Neural cell (in vitro differentiated cells): ENCODE data around the gene SULT6B1. TPM values are rescaled to one million over a fixed set of nuclear protein-coding genes. Genes with fewer than 3 reads are reported as not detected.

Source experiments
- H2AFZ ChIP-seq: fragments of 200-600, 300-800 bp; sonication (generic), shearing (Covaris generic); 2 replicates; pipeline ENCODE4 v1.6.0; 2014; ENCODE audit warnings: low read depth, mild to moderate bottlenecking, antibody characterized with exemption, low read length, moderate library complexity
- H3F3A ChIP-seq: fragments of 200-600 bp; shearing (Covaris generic); 2 replicates; pipeline ENCODE4 v1.6.1; 2016; ENCODE audit warnings: mild to moderate bottlenecking, moderate library complexity, mixed read lengths, antibody characterized with exemption, low read length; ENCODE audit not compliant: insufficient read depth, poor library complexity, severe bottlenecking
- H3K27ac ChIP-seq: fragments of 200-600, 300-800 bp; sonication (generic), shearing (Covaris generic); 2 replicates; pipeline ENCODE4 v1.5.1; 2014; ENCODE audit warnings: mild to moderate bottlenecking, low read length, moderate library complexity
- H3K27me3 ChIP-seq: fragments of 300-800, 200-600 bp; sonication (generic), shearing (Covaris generic); 2 replicates; pipeline ENCODE4 v1.6.0; 2014; ENCODE audit warnings: mild to moderate bottlenecking, low read depth, low read length, moderate library complexity; ENCODE audit not compliant: insufficient read depth
- H3K36me3 ChIP-seq: fragments of 300-800, 200-600 bp; sonication (generic), shearing (Covaris generic); 2 replicates; pipeline ENCODE4 v1.5.1; 2014; ENCODE audit warnings: mild to moderate bottlenecking, antibody characterized with exemption, low read length, moderate library complexity; ENCODE audit not compliant: insufficient read depth
- H3K4me2 ChIP-seq: fragments of 300-800, 200-600 bp; sonication (generic), shearing (Covaris generic); 2 replicates; pipeline ENCODE4 v1.6.0; 2014; ENCODE audit warnings: mild to moderate bottlenecking, low read length
- H3K4me3 ChIP-seq: fragments of 300-800, 200-600 bp; sonication (generic), shearing (Covaris generic); 2 replicates; pipeline ENCODE4 v1.5.1; 2014; ENCODE audit warnings: mild to moderate bottlenecking, low read length, moderate library complexity
- H3K79me2 ChIP-seq: fragments of 200-600 bp; shearing (Covaris generic); replicated peaks from 2 replicates; pipeline ENCODE4 v1.6.0; 2014; ENCODE audit warnings: mild to moderate bottlenecking, low read length, moderate library complexity; ENCODE audit not compliant: insufficient read depth
- H3K9ac ChIP-seq: fragments of 300-800, 200-600 bp; sonication (generic), shearing (Covaris generic); 2 replicates; pipeline ENCODE4 v1.6.1; 2016; ENCODE audit warnings: mild to moderate bottlenecking, low read length, mixed read lengths
- H3K9me2 ChIP-seq: fragments of 200-600 bp; shearing (Covaris generic); 2 replicates; pipeline ENCODE4 v1.6.1; 2016; ENCODE audit warnings: mild to moderate bottlenecking, low read length, mixed read lengths; ENCODE audit not compliant: insufficient read depth
- H3K9me3 ChIP-seq: fragments of 200-600, 300-800 bp; sonication (generic), shearing (Covaris generic); 2 replicates; pipeline ENCODE4 v1.6.1; 2016; ENCODE audit warnings: mild to moderate bottlenecking, mixed run types, low read length, moderate library complexity, mixed read lengths
- H4K20me1 ChIP-seq: fragments of 200-600 bp; shearing (Covaris generic); 2 replicates; pipeline ENCODE4 v1.6.1; 2016; ENCODE audit warnings: mild to moderate bottlenecking, mixed run types; ENCODE audit not compliant: insufficient read depth
- EP300 ChIP-seq: fragments of 450-650 bp; conservative IDR thresholded peaks from 2 replicates; pipeline ENCODE4 v1.6.1; 2014; ENCODE audit warnings: antibody characterized with exemption, mild to moderate bottlenecking, moderate library complexity; ENCODE audit not compliant: poor library complexity, severe bottlenecking
- EZH2 ChIP-seq: fragments of 200-600, 300-800 bp; shearing (Covaris generic), sonication (generic); IDR thresholded peaks from 2 replicates; pipeline ENCODE4 v1.6.1; 2014; ENCODE audit warnings: antibody characterized with exemption, low read length, borderline replicate concordance, mild to moderate bottlenecking; ENCODE audit not compliant: insufficient read depth, poor library complexity, severe bottlenecking
- MXI1 ChIP-seq: fragments of 450-650 bp; conservative IDR thresholded peaks from 2 replicates; pipeline ENCODE4 v1.6.1; 2014; ENCODE audit warnings: antibody characterized with exemption, mild to moderate bottlenecking; ENCODE audit not compliant: poor library complexity, severe bottlenecking
- POLR2AphosphoS5 ChIP-seq: IDR thresholded peaks from 2 replicates; pipeline ENCODE4 v1.6.1; 2012
- RAD21 ChIP-seq: fragments of 450-650 bp; conservative IDR thresholded peaks from 2 replicates; pipeline ENCODE4 v1.6.1; 2014; ENCODE audit warnings: antibody characterized with exemption, mild to moderate bottlenecking, moderate library complexity
- SMC3 ChIP-seq: fragments of 450-650 bp; conservative IDR thresholded peaks from 2 replicates; pipeline ENCODE4 v1.6.1; 2014; ENCODE audit warnings: antibody characterized with exemption, mild to moderate bottlenecking, moderate library complexity; ENCODE audit not compliant: poor library complexity
- TAF1 ChIP-seq: IDR thresholded peaks from 2 replicates; pipeline ENCODE4 v1.6.1; 2012; ENCODE audit warnings: low read depth
- polyA plus RNA-seq: library from polyadenylated mRNA; depleted of rRNA; stranded (reverse); fragments of >200 nt; gene quantifications from 2 replicates; pipeline ENCODE4 v1.2.3, GENCODE V29; 2014
- TF ChIP-seq, protein P1 (sequence below): fragments of 450-650 bp; IDR thresholded peaks from 2 replicates; pipeline ENCODE4 v1.5.1; 2014; ENCODE audit warnings: antibody characterized with exemption, mild to moderate bottlenecking, moderate library complexity; ENCODE audit not compliant: poor library complexity, severe bottlenecking
- TF ChIP-seq, protein P2 (sequence below): IDR thresholded peaks from 2 replicates; pipeline ENCODE4 v1.6.1; 2012; ENCODE audit warnings: borderline replicate concordance

Gene SULT6B1
- polyA plus RNA-seq, 1 donor from 2014 or later, result not detected

DNA sequence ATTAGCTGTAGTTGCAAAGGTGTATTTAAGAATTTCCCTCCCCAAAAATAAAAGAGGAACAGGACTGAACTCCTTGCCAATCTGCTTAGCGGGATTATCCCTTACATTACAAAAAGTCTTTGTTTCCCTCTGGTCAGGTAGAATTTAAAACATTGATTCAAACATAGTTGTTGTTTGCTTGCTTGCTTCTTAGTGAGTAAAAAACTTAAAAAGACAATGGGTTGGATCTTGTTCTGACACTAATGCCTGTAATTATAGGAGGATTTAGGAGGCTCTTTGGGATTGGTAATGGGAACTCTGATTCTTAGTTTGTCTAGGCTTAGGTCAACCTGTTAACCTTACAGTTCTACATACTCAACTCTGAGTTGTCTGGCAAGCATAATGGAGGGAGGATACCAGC, 4.1 kb upstream of the SULT6B1 start:
- H2AFZ ChIP-seq, result no peak overlapping the region
- H3K36me3 ChIP-seq, result no peaks in the 10 kb centered on the region
- TF ChIP-seq, protein P1, sequence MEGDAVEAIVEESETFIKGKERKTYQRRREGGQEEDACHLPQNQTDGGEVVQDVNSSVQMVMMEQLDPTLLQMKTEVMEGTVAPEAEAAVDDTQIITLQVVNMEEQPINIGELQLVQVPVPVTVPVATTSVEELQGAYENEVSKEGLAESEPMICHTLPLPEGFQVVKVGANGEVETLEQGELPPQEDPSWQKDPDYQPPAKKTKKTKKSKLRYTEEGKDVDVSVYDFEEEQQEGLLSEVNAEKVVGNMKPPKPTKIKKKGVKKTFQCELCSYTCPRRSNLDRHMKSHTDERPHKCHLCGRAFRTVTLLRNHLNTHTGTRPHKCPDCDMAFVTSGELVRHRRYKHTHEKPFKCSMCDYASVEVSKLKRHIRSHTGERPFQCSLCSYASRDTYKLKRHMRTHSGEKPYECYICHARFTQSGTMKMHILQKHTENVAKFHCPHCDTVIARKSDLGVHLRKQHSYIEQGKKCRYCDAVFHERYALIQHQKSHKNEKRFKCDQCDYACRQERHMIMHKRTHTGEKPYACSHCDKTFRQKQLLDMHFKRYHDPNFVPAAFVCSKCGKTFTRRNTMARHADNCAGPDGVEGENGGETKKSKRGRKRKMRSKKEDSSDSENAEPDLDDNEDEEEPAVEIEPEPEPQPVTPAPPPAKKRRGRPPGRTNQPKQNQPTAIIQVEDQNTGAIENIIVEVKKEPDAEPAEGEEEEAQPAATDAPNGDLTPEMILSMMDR, result no peak
- no peak for TF ChIP-seq POLR2AphosphoS5
- no peak for TF ChIP-seq RAD21
- TF ChIP-seq TAF1, result no peak
- TF ChIP-seq MXI1, result no peak
- TF ChIP-seq SMC3, result no peak
- TF ChIP-seq EZH2, result no peak
- TF ChIP-seq, protein P2, sequence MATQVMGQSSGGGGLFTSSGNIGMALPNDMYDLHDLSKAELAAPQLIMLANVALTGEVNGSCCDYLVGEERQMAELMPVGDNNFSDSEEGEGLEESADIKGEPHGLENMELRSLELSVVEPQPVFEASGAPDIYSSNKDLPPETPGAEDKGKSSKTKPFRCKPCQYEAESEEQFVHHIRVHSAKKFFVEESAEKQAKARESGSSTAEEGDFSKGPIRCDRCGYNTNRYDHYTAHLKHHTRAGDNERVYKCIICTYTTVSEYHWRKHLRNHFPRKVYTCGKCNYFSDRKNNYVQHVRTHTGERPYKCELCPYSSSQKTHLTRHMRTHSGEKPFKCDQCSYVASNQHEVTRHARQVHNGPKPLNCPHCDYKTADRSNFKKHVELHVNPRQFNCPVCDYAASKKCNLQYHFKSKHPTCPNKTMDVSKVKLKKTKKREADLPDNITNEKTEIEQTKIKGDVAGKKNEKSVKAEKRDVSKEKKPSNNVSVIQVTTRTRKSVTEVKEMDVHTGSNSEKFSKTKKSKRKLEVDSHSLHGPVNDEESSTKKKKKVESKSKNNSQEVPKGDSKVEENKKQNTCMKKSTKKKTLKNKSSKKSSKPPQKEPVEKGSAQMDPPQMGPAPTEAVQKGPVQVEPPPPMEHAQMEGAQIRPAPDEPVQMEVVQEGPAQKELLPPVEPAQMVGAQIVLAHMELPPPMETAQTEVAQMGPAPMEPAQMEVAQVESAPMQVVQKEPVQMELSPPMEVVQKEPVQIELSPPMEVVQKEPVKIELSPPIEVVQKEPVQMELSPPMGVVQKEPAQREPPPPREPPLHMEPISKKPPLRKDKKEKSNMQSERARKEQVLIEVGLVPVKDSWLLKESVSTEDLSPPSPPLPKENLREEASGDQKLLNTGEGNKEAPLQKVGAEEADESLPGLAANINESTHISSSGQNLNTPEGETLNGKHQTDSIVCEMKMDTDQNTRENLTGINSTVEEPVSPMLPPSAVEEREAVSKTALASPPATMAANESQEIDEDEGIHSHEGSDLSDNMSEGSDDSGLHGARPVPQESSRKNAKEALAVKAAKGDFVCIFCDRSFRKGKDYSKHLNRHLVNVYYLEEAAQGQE, result no peak
- no peak for TF ChIP-seq EP300
- H3K4me2 ChIP-seq, result no peak overlapping the region
- H3K9me3 ChIP-seq, result no peaks in the 10 kb centered on the region
- no peaks in the 10 kb centered on the region for H3K27me3 ChIP-seq
- no peak overlapping the region for H3K4me3 ChIP-seq
- H3F3A ChIP-seq, result no peaks in the 10 kb centered on the region
- no peaks in the 10 kb centered on the region for H3K9me2 ChIP-seq
- H3K9ac ChIP-seq, result no peak overlapping the region
- H4K20me1 ChIP-seq, result no peaks in the 10 kb centered on the region
- H3K79me2 ChIP-seq, result no peaks in the 10 kb centered on the region
- H3K27ac ChIP-seq, result no peak overlapping the region

DNA sequence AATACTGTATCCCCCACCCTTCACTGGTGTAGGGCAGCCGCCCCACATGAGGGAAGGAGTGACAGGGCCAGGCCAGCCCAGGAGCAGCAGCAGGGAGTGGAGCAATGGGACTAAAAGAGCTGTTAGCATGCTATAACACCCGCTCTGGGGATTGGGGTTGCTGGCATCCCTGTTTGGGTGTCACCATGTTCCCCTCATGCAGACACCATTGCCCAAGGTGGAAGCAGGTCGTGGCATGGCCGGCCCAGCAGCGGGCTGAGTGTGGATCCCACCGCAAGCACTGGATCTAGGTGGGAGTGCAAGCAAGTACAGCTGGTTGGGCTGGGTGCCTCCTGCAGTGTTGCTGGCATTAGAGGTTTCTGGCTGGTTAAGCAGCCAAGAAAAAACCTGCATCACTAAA, 3.3 kb upstream of the SULT6B1 start:
- Histone ChIP-seq H3K9me2 (no peaks in the 10 kb centered on the region), H4K20me1 (no peaks in the 10 kb centered on the region), H3K4me2 (no peak overlapping the region), H3K4me3 (no peak overlapping the region), H2AFZ (no peak overlapping the region), H3F3A (no peaks in the 10 kb centered on the region), H3K36me3 (no peaks in the 10 kb centered on the region), H3K9me3 (no peaks in the 10 kb centered on the region), H3K27ac (no peak overlapping the region), H3K79me2 (no peaks in the 10 kb centered on the region), H3K27me3 (no peaks in the 10 kb centered on the region), H3K9ac (no peak overlapping the region)
- TF ChIP-seq EZH2 (no peak), EP300 (no peak), POLR2AphosphoS5 (no peak), RAD21 (no peak), MXI1 (no peak), SMC3 (no peak), TAF1 (no peak)
- TF ChIP-seq, protein P2, result no peak
- TF ChIP-seq, protein P1, result no peak
